GM13977 (cell line): ENCODE measurements around the gene TMEM132D.

Experiments
- DNase-seq: peaks from one replicate; pipeline ENCODE4 v3.0.0; 2012; ENCODE audit warnings: low spot score
- in situ Hi-C: fragments of 300-500 bp; cut with MboI; formaldehyde crosslinking; loops from one replicate; pipeline ENCODE4 v1.12.0; 2022; ENCODE audit warnings: low sequenced_read_pairs, low pct_unique_long_range_greater_than_20kb, mixed read lengths, inconsistent platforms; ENCODE audit not compliant: unreplicated experiment
- TF ChIP-seq, protein P1 (sequence below): IDR thresholded peaks from 2 replicates; pipeline ENCODE4 v1.5.1; 2012; ENCODE audit warnings: mild to moderate bottlenecking, control low read depth; ENCODE audit not compliant: insufficient read depth; ENCODE audit errors: extremely low read depth, missing control alignments

The TMEM132D gene

GRCh38 chr12:129331356-129332085 lies 572.3 kb downstream of the TMEM132D start:
- in situ Hi-C loops = no loop called here
- TF ChIP-seq, protein P1, sequence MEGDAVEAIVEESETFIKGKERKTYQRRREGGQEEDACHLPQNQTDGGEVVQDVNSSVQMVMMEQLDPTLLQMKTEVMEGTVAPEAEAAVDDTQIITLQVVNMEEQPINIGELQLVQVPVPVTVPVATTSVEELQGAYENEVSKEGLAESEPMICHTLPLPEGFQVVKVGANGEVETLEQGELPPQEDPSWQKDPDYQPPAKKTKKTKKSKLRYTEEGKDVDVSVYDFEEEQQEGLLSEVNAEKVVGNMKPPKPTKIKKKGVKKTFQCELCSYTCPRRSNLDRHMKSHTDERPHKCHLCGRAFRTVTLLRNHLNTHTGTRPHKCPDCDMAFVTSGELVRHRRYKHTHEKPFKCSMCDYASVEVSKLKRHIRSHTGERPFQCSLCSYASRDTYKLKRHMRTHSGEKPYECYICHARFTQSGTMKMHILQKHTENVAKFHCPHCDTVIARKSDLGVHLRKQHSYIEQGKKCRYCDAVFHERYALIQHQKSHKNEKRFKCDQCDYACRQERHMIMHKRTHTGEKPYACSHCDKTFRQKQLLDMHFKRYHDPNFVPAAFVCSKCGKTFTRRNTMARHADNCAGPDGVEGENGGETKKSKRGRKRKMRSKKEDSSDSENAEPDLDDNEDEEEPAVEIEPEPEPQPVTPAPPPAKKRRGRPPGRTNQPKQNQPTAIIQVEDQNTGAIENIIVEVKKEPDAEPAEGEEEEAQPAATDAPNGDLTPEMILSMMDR = no peak

DNA sequence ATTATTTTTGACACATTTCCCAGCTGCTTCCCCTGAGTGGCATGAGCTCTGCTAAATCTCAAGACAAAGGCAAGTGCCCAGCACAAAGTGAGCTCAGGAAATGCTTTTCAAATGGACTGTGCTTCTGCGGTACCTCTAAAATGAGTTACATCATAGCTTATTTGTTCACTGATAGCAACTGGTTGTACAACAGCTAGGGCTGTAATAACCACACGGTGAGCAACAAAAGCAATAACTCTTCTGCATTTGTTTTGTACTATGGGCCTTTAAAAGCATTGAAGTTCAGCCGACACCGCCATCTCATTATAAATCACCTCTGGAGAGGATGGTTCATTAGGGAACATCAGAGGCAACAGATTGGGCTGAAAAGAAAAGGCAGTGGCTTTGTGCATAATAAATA lies 575.6 kb downstream of the TMEM132D start:
- TF ChIP-seq, protein P1 = no peak
- in situ Hi-C loops = no loop called here
- DNase-seq = no peak

More at GRCh38 chr12:129331356-129332085, 572.3 kb downstream of the TMEM132D start:
- no peak for DNase-seq

DNA sequence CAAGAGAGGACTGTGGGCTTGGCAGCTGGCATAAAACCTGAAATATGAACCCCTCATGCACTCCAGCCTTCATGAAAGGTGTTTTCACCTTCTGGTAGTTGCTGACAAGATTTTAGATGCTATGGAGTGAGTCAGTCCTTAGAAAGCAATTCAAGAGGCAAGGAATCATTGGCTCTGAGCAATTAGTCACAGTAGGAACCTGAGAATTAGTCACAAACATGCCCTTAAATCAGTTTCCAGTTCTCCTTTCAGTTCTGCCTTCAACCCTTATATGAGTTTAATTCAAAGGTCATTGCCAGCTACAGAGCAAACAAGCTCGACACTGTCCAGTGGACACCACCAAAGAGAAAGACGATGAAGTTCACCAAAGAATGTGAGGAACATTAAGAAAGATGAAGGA lies 578.3 kb downstream of the TMEM132D start:
- in situ Hi-C loops = no loop called here
- TF ChIP-seq, protein P1 = no peak
- no peak for DNase-seq

- TF ChIP-seq, protein P1 = no peak
- in situ Hi-C loops = no loop called here
- no peak for DNase-seq
Measured at GRCh38 chr12:129312048-129312447, 591.8 kb downstream of the TMEM132D start.

- no peak for DNase-seq
- in situ Hi-C loops = no loop called here
- TF ChIP-seq, protein P1 = no peak
Measured at GRCh38 chr12:129310346-129310745, 593.5 kb downstream of the TMEM132D start.

- DNase-seq = no peak
- TF ChIP-seq, protein P1 = no peak
- in situ Hi-C loops = no loop called here
Measured at GRCh38 chr12:129305851-129306250, 598.0 kb downstream of the TMEM132D start.

GRCh38 chr12:129304529-129304928 lies 599.3 kb downstream of the TMEM132D start:
- in situ Hi-C loops = no loop called here
- TF ChIP-seq, protein P1 = no peak
- DNase-seq = no peak
